ENCODE data around the gene HOXB9.

DNA sequence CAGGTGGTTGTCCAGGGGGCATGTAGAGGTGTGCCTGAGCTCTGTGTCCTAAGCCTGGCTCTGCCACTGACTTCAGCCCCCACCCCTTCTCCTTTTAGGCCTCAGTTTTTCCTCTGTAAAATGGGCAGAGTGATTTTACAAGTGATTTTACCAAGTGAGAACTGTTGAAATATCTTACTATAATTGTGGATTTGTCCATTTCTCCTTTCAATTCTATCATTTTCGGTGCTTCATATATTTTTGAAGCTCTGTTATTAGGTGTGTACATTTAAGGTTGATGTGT, 21.7 kb upstream of the HOXB9 start:
- TF ChIP-seq POLR2A (IDR thresholded peaks at IDR 0.05), result no peak
- TF ChIP-seq, protein P1, sequence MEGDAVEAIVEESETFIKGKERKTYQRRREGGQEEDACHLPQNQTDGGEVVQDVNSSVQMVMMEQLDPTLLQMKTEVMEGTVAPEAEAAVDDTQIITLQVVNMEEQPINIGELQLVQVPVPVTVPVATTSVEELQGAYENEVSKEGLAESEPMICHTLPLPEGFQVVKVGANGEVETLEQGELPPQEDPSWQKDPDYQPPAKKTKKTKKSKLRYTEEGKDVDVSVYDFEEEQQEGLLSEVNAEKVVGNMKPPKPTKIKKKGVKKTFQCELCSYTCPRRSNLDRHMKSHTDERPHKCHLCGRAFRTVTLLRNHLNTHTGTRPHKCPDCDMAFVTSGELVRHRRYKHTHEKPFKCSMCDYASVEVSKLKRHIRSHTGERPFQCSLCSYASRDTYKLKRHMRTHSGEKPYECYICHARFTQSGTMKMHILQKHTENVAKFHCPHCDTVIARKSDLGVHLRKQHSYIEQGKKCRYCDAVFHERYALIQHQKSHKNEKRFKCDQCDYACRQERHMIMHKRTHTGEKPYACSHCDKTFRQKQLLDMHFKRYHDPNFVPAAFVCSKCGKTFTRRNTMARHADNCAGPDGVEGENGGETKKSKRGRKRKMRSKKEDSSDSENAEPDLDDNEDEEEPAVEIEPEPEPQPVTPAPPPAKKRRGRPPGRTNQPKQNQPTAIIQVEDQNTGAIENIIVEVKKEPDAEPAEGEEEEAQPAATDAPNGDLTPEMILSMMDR (IDR thresholded peaks at IDR 0.05 in 4 of 5, conservative IDR thresholded peaks at IDR 0.05 in 1 of 5), result no peak

Measured in gastrocnemius medialis (tissue), 4 donors.